HG02840 (cell line): ENCODE results near the gene SLFN12.
"Not testable (repeated sequence)": the region's sequence is repeated elsewhere in the genome, so short reads cannot be mapped to it uniquely, and the experiment has no call there.

Experiments used
- ATAC-seq: cut with Tn5 transposase; IDR thresholded peaks from one replicate; pipeline ENCODE4 v1.9.1; 2021; ENCODE audit warnings: mild to moderate bottlenecking, moderate library complexity, moderate number of reproducible peaks; ENCODE audit not compliant: unreplicated experiment, low FRiP score

Gene SLFN12

DNA sequence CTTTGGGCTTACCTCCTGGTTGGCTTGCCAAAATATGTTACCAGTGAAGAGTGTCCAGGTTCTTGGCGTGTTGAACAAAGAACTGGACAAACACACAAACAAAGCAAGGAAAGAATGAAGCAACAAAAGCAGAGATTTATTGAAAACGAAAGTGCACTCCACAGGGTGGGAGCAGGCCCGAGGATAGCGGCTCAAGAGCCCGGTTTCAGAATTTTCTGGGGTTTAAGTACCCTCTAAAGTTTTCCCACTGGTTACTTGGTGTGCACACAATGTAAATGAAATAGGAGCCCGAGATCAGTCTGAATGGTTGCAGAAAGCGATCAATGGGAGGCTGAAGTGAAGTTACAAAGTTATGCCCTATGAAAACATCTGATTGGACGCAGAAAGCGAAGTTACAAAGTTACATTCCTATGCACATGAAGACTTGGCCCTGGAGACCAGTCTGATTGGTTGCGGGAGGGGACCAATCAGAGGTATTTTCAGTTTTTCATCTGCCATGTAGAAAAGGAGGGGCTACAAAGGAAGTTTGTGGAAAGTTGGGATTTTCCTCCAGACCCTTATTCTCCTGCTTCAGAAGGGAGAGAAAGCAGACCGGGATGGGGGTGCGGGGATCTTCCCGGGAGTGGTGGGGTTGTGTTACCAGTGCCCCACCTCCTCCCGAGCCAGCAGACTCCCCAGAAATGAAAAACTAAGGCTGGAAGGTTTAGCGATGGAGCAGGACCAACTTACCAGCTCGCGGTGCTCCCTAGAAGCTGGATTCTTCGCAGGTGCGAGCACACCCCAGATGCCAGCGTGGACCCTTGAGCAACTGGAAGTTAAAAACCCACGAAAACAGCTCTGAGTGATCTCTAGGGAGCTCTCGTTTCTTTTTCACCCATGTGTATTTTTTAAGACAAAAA, at the start of gene SLFN12:
SLFN12 (minus strand) TSS at position 325 of the 899 bp plus-strand sequence. CDS start 9,472 bp downstream, outside the sequence.
- ATAC-seq, result peak; percentile 66

DNA sequence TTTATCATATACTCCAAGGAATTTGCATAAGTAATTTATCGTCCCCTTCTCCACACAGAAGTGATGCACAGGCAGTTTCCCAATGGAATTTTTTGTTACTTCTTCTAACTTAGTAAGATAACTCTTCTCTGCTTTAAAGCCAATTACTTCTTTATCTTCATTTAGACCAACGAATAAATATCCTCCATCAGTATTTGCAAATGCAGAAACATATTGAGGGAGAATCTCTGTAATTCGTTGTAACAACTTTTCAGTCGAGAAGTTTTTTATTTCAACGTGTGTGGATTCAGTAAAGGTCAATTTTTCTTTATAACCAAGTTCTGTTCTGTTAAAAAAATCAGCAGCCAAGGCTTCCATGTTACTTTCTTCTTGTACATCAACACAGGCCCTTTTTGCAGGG, 47.0 kb upstream of the SLFN12 start:
- no peak for ATAC-seq

DNA sequence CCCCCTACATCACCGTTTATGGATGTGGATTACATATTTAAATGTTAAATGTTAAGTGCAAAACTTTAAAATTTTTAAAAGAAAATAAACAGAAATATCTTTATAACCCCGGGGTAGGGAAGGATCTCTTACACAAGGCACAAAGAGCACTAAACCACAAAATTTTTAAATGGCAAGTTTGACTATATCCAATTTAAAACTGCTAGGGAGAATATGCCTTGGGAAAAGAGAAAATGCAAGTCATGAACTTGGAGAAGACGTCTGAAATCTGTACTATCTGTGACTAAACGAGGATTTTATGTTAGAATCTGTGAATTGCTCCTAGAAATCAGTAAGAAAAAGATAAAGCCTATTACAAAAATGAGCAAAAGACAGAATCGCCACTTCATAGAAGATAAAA, 44.9 kb upstream of the SLFN12 start:
- ATAC-seq, result no peak

DNA sequence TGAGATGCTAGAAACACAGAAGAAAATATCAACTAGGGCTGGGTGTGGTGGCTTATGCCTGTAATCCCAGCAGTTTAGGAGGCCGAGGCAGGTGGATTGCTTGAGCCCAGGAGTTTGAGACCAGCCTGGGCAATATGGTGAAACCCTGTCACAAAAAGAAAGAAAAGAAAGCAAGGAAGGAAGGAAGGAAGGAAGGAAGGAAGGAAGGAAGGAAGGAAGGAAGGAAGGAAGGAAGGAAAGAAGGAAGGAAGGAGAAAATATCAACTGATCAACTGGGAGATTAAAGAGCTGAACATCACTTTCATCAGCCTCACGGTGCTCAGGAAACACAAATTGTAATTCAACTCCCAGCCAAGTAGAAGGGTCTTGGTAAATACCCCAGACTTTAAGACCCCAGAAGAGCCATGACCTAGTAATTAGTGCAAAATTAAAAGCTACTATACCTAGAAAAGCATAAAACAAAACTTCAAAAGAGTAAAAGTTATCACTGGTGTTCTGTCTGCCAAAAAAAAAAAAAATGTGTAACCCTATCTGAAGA, 44.1 kb upstream of the SLFN12 start:
- ATAC-seq, result no peak

DNA sequence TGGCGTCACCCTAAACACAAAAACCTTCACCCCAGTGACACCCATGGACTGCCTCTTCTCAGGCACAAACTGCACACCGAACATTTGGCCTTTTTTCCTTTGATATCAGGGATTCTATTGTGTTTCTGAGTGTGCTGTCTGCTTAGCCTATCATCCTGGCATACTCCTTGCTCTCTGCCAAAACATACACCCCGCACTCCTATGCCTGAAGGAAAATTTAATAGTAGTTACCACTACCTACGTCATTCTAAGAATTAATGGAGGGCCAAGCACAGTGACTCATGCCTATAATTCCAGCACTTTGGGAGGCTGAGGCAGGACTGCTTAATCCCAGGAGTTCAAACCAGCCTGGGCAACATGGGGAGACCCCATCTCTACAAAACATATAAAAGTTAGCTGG, 36.2 kb upstream of the SLFN12 start:
- no peak for ATAC-seq

DNA sequence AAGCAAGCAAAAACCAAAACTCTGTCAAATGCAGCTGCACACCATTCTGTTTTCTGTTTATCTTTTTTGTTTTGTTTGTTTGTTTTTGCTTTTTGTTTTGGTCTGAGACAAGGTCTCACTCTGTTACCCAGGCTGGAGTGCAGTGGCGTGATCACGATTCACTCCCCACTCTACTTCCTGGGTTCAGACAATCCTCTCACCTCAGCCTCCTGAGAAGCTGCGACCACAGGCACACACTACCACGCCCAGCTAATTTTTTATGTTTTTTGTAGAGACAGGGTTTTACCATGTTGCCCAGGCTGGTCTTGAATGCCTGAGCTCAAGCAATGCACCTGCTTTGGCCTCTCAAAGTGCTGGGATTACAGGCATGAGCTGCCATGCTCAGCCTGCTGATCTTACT, 35.5 kb upstream of the SLFN12 start:
- no peak for ATAC-seq

DNA sequence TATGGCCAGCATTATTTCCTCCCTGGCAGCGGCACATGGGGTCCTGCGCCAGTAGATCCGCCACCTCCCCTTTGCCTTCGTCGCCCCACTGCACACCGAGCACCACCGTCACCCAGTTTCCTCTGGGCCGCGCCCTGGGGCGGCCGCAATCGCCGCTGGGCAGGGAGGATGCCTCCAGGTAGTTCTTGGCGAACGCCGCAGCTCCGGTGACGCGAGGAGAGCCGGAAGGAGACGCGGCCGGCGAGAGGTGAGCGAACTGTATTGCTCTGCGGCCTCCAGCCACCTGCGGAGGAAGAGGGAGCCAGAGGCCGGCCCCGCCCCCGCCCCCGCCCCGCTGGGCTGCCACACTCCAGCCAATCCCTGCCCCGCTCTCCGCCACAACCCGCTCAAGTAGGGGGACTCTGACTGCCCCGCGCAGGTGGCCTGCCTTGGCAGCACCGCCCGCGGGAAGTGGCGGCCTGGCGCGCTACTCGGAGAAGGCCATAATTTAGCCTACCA, 28.1 kb upstream of the SLFN12 start:
- peak; percentile 78 for ATAC-seq

DNA sequence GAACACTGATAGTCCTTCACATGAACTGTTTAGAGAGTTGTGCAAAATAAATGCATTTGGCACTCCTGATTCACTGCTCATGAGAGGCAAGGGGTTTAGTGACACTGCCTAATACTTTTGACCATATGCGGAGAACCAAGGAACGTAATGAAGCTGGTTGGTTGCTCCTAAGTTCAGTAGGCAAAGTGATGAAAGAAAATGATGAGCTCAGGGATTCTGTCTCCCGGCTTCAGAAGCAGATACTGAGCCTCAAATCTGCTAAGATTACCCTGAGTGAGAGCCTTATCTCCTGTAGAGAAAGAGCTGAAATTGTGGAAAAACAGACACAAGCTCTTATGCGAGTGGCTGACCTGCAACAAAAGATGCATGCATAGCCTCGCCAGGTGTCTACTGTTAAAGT, 21.7 kb upstream of the SLFN12 start:
- ATAC-seq, result not testable (repeated sequence)

DNA sequence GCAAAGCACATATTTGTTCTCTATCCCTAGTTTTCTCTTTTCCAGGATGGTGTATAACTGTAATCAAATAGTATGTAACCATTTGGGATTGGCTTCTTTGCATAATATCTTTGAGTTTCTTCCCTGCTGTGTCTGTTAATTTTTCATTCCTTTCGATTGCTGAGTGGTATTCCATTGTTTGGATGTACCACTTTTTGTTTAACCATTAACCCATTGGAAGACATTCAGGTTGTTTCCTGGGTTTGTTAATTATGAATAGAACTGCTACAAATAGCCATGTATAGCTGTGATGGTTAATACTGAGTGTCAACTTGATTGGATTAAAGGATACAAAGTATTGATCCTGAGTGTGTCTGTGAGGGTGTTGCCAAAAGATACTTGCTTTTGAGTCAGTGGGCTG, 20.9 kb upstream of the SLFN12 start:
- no peak for ATAC-seq

DNA sequence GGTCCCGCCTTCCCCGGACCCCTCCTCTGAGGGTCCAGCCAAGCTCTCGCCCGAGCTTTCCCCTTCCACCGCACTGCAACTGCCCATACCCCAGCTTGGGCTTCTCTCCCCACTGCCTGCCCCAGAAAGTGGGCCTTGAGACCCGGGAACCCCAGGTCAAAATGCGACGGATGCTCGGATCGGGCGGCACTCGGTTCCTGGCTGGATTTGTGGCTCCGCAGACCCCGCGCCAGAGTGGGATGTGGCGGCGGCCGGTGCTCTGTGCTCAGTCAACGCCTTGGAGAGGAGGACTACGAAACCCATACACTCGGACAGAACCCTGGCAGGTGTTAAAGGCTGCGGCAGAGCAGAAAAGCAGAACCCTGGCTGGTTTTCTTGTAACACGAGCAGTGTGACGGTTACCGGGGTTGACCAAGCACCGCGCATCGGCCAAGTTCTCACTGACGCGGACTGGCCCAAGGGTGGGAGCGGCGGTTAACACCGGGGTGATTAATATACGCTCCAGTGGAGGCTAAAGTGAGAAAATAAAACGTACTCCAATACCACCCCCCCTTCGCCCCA, 17.2 kb upstream of the SLFN12 start:
- ATAC-seq, result no peak

DNA sequence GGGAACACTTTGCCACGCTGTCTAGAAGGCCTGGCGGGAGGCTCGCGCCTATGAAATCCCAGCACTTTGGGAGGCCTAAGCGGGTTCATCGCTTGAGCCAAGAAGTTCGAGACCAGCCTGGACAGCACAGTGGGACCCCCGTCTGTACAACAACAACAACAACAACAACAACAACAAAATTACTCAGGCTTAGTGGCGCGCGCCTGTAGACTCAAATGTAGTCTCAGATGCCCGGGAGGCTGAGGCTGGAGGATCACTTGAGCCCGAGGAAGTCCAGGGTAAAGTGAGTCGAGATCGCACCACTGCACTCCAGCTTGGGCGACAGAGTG, 16.6 kb upstream of the SLFN12 start:
- peak; percentile 20 for ATAC-seq

DNA sequence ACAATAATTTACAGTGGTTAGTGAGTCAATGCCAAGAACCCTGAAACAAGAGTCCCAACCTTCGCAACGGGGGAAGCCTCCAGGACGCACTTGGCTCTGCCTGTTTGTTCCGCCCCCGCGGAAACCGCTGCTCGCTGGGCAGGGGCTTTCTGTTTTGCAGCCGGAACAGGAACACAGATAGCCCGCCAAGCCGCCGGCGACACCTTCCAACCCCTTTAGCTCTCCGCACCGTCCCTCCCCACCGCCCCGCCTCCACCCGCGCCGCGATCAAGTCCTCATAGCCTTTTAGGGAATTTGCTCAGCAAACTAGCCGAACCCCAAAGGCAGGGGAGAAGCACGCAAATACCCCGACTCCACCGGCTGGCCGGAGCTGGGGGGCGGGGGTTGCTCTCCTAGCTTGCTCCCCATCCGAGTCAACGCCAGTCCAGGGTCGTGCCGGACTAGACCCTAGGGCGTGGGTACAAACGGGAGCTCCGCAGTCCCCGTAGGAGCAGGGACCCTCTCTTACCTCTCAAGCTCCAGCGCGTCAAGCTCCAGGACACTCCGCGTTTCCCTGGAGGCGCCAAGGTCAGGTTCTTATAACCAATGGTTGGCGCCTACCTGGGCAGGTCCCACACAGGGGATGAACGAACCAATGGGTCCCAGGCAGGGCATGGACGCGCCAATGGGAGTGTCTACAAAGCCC, 16.1 kb upstream of the SLFN12 start, which contains the start of gene SLFN13:
SLFN13 (minus strand) TSS at position 553 of the 685 bp plus-strand sequence. CDS start 3,086 bp downstream, outside the sequence.
- peak; percentile 57 for ATAC-seq

DNA sequence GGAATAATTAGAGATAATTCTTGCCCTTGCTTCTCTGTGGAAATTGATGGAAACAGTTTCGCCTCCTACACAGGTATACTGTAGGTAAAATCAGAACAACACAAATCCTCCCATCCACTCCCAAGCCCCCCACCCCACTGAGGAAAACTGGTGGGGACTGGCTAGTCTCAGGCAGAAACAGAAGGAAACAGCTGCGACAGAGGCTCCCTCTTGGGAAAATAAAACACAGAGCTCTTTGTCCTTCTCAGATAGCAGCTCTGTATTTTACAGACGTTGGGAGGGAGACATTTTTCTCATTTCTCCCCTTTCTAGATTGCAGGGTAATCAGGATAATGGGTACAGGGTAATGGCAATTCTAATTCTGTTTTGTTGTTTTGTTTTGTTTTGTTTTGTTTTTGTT, 15.2 kb upstream of the SLFN12 start:
- no peak for ATAC-seq

DNA sequence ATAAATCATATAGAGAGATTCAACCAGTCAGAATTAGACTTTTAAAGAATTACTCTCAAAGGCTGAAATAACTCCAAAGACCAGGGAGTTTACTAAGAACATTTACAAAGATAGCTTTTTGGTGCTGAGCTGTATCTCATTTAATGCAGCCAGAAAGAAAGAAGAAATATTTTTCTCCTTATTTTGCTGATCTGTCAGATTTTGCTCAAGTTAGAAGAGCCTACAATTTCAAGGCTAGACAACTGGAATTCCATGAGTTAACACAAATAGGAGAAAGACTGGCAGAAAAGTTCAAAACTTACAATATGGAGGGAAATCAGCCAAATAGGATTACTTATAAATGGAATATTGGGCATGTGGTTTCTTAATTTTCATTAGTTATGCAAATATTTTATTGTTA, 6.1 kb upstream of the SLFN12 start:
- ATAC-seq, result no peak

DNA sequence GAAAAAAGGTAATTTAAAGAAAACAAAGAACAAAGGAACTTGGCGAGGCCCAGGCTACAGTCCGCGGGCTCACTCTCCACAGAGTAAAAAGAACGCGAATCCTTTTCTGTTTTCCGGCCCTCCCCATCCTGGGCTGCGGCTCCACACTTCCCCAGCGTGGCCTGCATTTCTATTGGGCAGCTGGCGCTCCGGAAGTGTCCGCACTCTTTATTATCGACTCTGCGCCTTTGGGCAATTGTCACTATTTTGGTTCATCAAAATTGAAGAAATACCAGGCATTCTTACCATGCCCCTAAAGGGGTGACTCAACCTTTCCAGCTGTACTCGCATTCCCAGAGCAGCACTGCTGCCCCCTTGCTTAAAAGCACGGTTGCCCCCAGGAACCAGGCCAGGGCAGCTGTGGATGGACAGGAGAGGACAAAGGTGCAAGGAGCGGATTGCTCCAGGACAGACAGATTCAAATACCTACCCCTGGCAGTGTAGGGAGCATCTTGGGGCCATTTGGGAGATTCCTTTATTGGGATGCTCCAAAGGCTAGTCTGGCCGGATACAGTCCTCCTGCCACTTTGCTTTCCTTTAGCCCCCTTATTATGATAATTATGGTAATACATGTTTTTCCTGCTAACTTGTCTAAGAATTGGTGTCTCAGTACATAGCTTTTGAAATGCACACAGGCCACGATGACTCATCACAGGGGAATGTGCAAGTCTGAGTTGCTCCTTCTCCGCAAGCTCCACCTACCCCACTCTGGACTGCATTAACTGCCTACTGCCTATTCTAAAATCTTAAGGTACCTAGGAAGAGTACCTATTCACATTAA, 985 bp upstream of the SLFN12 start:
- no peak for ATAC-seq

DNA sequence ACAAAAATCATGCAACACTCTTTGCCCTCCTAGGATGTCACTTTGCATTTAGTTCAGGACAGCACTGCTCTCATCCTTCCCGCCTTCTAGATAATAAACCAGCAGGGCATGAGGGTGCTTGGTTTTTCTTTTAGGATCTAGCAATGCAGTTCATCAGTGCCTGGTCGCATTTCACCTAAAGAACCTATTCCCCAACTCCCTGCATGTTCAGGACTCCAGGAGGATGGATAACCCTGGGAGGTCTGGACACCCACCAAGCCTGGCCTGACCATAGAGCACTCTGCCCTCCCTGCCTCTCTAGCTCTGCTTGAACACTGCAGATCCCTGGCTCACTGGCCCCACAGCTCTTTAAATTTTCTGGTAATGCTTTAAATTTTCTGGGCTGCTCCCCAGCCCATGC, 2.6 kb downstream of the SLFN12 start:
- ATAC-seq, result no peak

DNA sequence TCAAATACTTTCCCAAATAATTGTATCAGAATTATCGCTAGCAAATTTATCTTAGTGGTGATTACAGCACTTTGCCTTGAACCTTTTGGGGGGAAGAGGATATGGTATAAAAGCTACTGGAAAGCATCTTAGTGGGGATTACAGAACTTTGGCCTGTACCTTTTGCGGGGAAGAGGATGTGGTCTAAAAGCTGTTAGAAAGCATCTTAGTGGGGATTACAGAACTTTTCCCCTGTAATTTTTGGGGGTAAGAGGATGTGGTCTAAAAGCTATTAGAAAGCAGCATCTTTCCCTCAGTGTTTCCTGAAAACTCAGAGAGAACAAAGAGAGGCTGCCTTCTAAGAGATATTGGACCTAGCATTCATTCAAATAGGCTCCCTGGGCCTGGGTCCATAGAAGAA, 4.1 kb downstream of the SLFN12 start:
- no peak for ATAC-seq

DNA sequence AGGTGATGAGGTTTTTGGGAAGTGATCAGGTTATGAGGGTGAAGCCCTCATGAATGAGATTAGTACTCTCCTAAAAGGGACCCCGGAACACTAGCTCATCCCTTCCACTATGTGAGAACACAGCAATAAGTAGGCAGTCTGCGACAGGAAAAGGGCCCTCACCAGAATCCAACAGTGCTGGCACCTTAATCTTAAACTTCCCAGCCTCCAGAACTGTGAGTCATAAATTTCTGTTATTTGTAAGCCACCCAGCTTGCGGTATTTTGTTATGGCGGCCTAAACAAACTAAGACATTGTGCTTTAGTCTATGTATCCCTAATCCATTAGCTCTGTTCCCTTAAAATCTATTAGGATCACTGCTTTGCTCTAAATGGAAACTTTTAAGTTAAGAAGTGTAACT, 8.5 kb downstream of the SLFN12 start:
- no peak for ATAC-seq

DNA sequence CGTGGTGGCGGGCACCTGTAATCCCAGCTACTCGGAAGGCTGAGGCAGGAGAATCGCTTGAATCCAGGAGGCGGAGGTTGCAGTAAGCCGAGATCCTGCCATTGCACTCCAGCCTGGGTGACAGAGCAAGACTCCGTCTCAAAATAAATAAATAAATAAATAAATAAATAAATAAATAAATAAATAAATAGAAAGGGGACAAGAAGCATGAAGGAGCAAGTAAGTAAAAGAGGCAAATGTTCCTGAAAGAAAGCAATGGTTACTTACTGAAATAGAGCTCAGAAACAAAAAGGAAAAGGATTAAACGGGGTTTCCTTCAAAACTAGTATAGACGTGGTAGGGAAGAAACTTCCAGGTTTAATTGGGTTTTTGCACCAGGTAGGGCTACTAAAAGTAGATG, 11.2 kb downstream of the SLFN12 start:
- ATAC-seq, result not testable (repeated sequence)

DNA sequence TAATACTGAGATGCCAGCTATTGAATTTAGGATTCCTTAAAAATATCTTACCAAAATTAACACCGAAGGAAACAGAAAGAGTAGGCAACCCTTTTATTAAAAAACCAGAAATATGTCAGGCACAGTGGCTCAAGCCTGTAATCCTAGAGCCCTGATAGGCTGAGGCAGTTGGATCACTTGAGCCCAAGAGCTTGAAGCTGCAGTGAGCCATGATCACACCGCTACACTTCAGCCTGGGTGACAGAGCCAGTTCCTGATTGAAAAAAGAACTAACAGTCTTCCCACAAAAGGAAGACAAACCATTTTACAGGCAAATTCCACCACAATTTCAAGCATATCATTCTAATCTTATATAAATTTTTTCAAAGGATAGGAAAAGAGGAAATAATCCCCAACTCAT, 15.6 kb downstream of the SLFN12 start:
- no peak for ATAC-seq
